MCF 10A (cell line): ENCODE measurements around the gene PHF19. TPM values are rescaled to one million over a fixed set of nuclear protein-coding genes. Genes with fewer than 3 reads are reported as not detected.

Experiments
- BruUV-seq: library from RNA; stranded (reverse); fragments of 400-500 nt; replicated peaks from 2 replicates; lab custom pipeline; 2021; lab: Mats Ljungman, UMichigan
- CTCF ChIA-PET: fragments of 300-600 bp; sonication (Branson Sonifier 250); formaldehyde crosslinking; extraction: SDS; loops from one replicate; lab custom pipeline; 2021; ENCODE audit warnings: antibody characterized with exemption, inconsistent platforms; lab: Yijun Ruan, JAX
- POLR2A ChIA-PET: fragments of 300-600, 350-650 bp; sonication (Branson Sonifier 250); formaldehyde crosslinking; extraction: SDS; loops from one replicate; lab custom pipeline; 2020; ENCODE audit warnings: antibody characterized with exemption, inconsistent platforms; lab: Yijun Ruan, JAX
- DNase-seq: peaks from one replicate; pipeline ENCODE4 v3.0.0-alpha.2; 2018; ENCODE audit not compliant: unreplicated experiment
- H3K27ac Mint-ChIP-seq: one replicate; pipeline ENCODE4 v1.8.0; 2022; ENCODE audit warnings: mild to moderate bottlenecking, low read depth, mixed read lengths; ENCODE audit not compliant: unreplicated experiment
- H3K27me3 Mint-ChIP-seq: one replicate; pipeline ENCODE4 v1.8.0; 2022; ENCODE audit warnings: mixed read lengths; ENCODE audit not compliant: insufficient read depth, unreplicated experiment
- H3K36me3 Mint-ChIP-seq: one replicate; pipeline ENCODE4 v1.8.0; 2022; ENCODE audit warnings: mild to moderate bottlenecking, moderate library complexity, mixed read lengths; ENCODE audit not compliant: insufficient read depth, unreplicated experiment
- H3K4me1 Mint-ChIP-seq: one replicate; pipeline ENCODE4 v1.8.0; 2022; ENCODE audit warnings: mixed read lengths; ENCODE audit not compliant: insufficient read depth, unreplicated experiment
- H3K4me3 Mint-ChIP-seq: one replicate; pipeline ENCODE4 v1.8.0; 2022; ENCODE audit warnings: mild to moderate bottlenecking, moderate library complexity, mixed read lengths; ENCODE audit not compliant: unreplicated experiment
- H3K9me3 Mint-ChIP-seq: one replicate; pipeline ENCODE4 v1.8.0; 2022; ENCODE audit warnings: mixed read lengths; ENCODE audit not compliant: unreplicated experiment
- CTCF ChIP-seq: fragments of 200-600 bp; IDR thresholded peaks from one replicate; pipeline ENCODE4 v1.8.0; 2022; ENCODE audit warnings: antibody characterized with exemption, mild to moderate bottlenecking; ENCODE audit not compliant: unreplicated experiment
- intact Hi-C: fragments of 100-400 bp; cut with micrococcal nuclease; formaldehyde crosslinking; loops from 2 replicates; pipeline ENCODE4 v1.14.1; 2022
- total RNA-seq: library from RNA; stranded (reverse); gene quantifications from 2 replicates; pipeline ENCODE4 v1.2.3, GENCODE V29; 2022

Gene PHF19
- total RNA-seq, 1 experiment from 2014 or later = 61.0 TPM

- no peaks in the 10 kb centered on the region for H3K27me3 Mint-ChIP-seq
- intact Hi-C loops = no loop called here
- H3K9me3 Mint-ChIP-seq = no peaks in the 10 kb centered on the region
- no peak for DNase-seq
- no peak for TF ChIP-seq CTCF
- H3K4me3 Mint-ChIP-seq = no peak overlapping the region
- H3K27ac Mint-ChIP-seq = no peak overlapping the region
- peaks cover 2% of the 10 kb centered on the region for H3K4me1 Mint-ChIP-seq
- CTCF ChIA-PET = interaction anchor here (0.6 to 1.0 kb wide), 7 partner anchors 19 to 771 kb away, joined by 3 to 5 read pairs (median 3); no protein-coding TSS in a partner anchor
- H3K36me3 Mint-ChIP-seq = peaks cover 76% of the 10 kb centered on the region
- POLR2A ChIA-PET = interaction anchor here (0.9 to 1.4 kb wide), 5 partner anchors 10 to 65 kb away, joined by 3 to 6 read pairs (median 3); partner anchors contain the start of gene PSMD5
- no TSS peak for BruUV-seq
Observed at GRCh38 chr9:120832807-120833206, 44.2 kb downstream of the PHF19 start.

- H3K4me1 Mint-ChIP-seq = no peaks in the 10 kb centered on the region
- no peak for TF ChIP-seq CTCF
- no peak for DNase-seq
- ChIA-PET POLR2A (interaction anchor here (1.4 kb wide), 1 partner anchor 9 kb away, joined by 3 read pairs; no protein-coding TSS in a partner anchor), CTCF (interaction anchor here (0.8 kb wide), 1 partner anchor 9 kb away, joined by 3 read pairs; no protein-coding TSS in a partner anchor)
- H3K9me3 Mint-ChIP-seq = no peaks in the 10 kb centered on the region
- no peaks in the 10 kb centered on the region for H3K27me3 Mint-ChIP-seq
- H3K4me3 Mint-ChIP-seq = no peak overlapping the region
- peaks cover 82% of the 10 kb centered on the region for H3K36me3 Mint-ChIP-seq
- no TSS peak for BruUV-seq
- intact Hi-C loops = no loop called here
- no peak overlapping the region for H3K27ac Mint-ChIP-seq
Observed at GRCh38 chr9:120830865-120831264, 46.1 kb downstream of the PHF19 start.

- peaks cover 81% of the 10 kb centered on the region for H3K36me3 Mint-ChIP-seq
- no peak overlapping the region for H3K4me3 Mint-ChIP-seq
- H3K4me1 Mint-ChIP-seq = no peaks in the 10 kb centered on the region
- no peaks in the 10 kb centered on the region for H3K27me3 Mint-ChIP-seq
- no peak for TF ChIP-seq CTCF
- no peak for DNase-seq
- no TSS peak for BruUV-seq
- intact Hi-C loops = no loop called here
- CTCF ChIA-PET = interaction anchor here (0.6 kb wide), 1 partner anchor 30 kb away, joined by 5 read pairs; no protein-coding TSS in a partner anchor
- H3K9me3 Mint-ChIP-seq = no peaks in the 10 kb centered on the region
- no peak overlapping the region for H3K27ac Mint-ChIP-seq
- POLR2A ChIA-PET = no interaction called here
Observed at GRCh38 chr9:120830151-120830550, 46.8 kb downstream of the PHF19 start.

- intact Hi-C loops = no loop called here
- Mint-ChIP-seq H3K4me3 (no peak overlapping the region), H3K9me3 (no peaks in the 10 kb centered on the region), H3K27ac (no peak overlapping the region), H3K36me3 (peaks cover 85% of the 10 kb centered on the region), H3K4me1 (no peaks in the 10 kb centered on the region), H3K27me3 (no peaks in the 10 kb centered on the region)
- TF ChIP-seq CTCF = no peak
- POLR2A ChIA-PET = no interaction called here
- no TSS peak for BruUV-seq
- CTCF ChIA-PET = interaction anchor here (0.6 kb wide), 1 partner anchor 30 kb away, joined by 5 read pairs; no protein-coding TSS in a partner anchor
- no peak for DNase-seq
Observed at GRCh38 chr9:120829650-120830049, 47.3 kb downstream of the PHF19 start.
